NCI-H2227 (cell line): ENCODE data around the gene KHDC4.
A peak's percentile ranks its signal among the peaks of the same experiment; 100 is the strongest.

Experiments
- DNase-seq: peaks from one replicate; lab custom pipeline; 2025; ENCODE audit not compliant: unreplicated experiment; lab: John Stamatoyannopoulos, UW

The KHDC4 gene

DNA sequence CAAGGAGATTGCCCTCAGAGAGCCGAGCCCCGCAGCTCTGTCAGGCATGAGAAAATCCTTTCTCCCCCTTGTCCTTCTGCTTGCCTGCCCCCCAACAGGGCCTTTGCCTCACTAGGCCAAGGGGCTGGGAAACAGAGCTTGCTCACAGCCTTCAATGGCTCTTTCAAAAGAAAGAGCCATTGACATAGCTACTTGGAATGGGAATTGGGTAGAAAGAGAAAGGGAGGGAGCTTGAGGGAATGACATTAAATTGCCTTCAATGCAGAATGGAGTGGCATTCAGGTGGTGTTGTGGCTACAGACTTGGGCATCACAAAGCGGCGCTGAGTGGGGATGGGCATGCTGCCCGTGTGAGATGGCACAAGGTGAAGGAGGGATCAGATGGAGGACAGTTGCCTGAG, 61.7 kb downstream of the KHDC4 start:
- DNase-seq: no peak

DNA sequence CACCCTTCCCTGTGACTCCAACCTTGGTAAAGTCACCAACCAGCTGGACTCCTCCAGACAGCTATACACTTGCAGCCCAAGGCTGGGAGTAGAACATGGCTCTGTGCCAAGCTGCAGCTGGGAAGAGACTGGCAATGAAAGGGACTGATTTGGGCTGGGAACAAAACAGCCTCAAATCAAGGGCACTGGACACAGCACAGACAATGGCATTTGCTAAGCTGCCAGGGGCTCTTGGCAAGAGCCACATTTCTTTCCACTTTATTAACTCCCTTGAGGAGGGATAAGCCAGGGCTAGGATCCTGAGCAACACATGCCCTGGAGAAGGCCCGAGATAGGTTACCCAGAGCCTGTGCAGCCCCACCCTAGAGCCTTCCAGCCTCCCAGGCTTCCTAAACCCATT, 62.8 kb downstream of the KHDC4 start:
- peak; percentile 74 for DNase-seq

DNA sequence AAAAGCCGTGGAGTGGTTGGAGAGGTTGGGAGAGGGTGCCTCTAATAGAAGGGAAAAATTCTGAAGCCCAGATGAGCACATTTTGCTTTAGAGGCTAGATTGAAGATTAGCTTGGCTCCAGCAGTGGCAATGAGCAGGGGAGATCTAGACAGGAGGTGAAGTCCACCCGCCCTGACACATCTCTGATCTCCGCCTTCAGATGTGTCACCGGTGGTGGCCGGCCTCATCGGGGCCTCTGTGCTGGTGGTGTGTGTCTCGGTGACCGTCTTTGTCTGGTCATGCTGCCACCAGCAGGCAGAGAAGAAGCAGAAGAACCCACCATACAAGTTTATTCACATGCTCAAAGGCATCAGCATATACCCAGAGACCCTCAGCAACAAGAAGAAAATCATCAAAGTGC, 66.4 kb downstream of the KHDC4 start:
- DNase-seq: no peak

- DNase-seq: no peak
Observed at GRCh38 chr1:155864393-155864792, 69.8 kb downstream of the KHDC4 start.
